GM19455 (cell line): ENCODE measurements around the gene PALMD.
A peak's percentile ranks its signal among the peaks of the same experiment; 100 is the strongest.

ENCODE experiments used
- ATAC-seq: cut with Tn5 transposase; IDR thresholded peaks from one replicate; pipeline ENCODE4 v1.9.1; 2021; ENCODE audit not compliant: unreplicated experiment

Gene PALMD

GRCh38 chr1:99682291-99682751, 36.4 kb downstream of the PALMD start:
- no peak for ATAC-seq

GRCh38 chr1:99685516-99686180, 39.7 kb downstream of the PALMD start:
- peak; percentile 99 for ATAC-seq

GRCh38 chr1:99691175-99691574, 45.3 kb downstream of the PALMD start:
- ATAC-seq, result no peak

- ATAC-seq, result no peak
Observed at GRCh38 chr1:99696616-99697015, 50.7 kb downstream of the PALMD start.

- no peak for ATAC-seq
Observed at GRCh38 chr1:99697580-99697979, 51.7 kb downstream of the PALMD start.

GRCh38 chr1:99700020-99700419, 54.1 kb downstream of the PALMD start:
- no peak for ATAC-seq

- ATAC-seq, result no peak
Observed at GRCh38 chr1:99702221-99702620, 56.3 kb downstream of the PALMD start.

GRCh38 chr1:99704356-99704816, 58.5 kb downstream of the PALMD start:
- no peak for ATAC-seq

- no peak for ATAC-seq
Observed at GRCh38 chr1:99705385-99705784, 59.5 kb downstream of the PALMD start.

GRCh38 chr1:99707535-99708142, 61.7 kb downstream of the PALMD start:
- ATAC-seq, result peak; percentile 74

GRCh38 chr1:99710994-99711393, 65.1 kb downstream of the PALMD start:
- no peak for ATAC-seq

GRCh38 chr1:99713006-99713405, 67.1 kb downstream of the PALMD start:
- no peak for ATAC-seq

GRCh38 chr1:99717005-99717404, 71.1 kb downstream of the PALMD start:
- no peak for ATAC-seq

GRCh38 chr1:99723251-99723650, 77.3 kb downstream of the PALMD start:
- no peak for ATAC-seq

GRCh38 chr1:99725996-99726395, 80.1 kb downstream of the PALMD start:
- ATAC-seq, result no peak

GRCh38 chr1:99726407-99726806, 80.5 kb downstream of the PALMD start:
- ATAC-seq, result no peak

- ATAC-seq, result no peak
Observed at GRCh38 chr1:99726818-99727217, 80.9 kb downstream of the PALMD start.

- no peak for ATAC-seq
Observed at GRCh38 chr1:99727575-99728185, 81.8 kb downstream of the PALMD start.

GRCh38 chr1:99728494-99729235, 82.8 kb downstream of the PALMD start:
- no peak for ATAC-seq

GRCh38 chr1:99731384-99731783, 85.5 kb downstream of the PALMD start:
- no peak for ATAC-seq

GRCh38 chr1:99735852-99736251, 89.9 kb downstream of the PALMD start:
- no peak for ATAC-seq

GRCh38 chr1:99737016-99737415, 91.1 kb downstream of the PALMD start:
- ATAC-seq, result no peak
